ENCODE data around the gene NDUFC2. TPM values are rescaled to one million over a fixed set of nuclear protein-coding genes. Genes with fewer than 3 reads are reported as not detected.

The NDUFC2 gene
- total and polyA plus RNA-seq, 2 of the 8 experiments (the other 6 are each of a cell fraction or from before 2014, with no cell fraction given), result 216 to 356 TPM

DNA sequence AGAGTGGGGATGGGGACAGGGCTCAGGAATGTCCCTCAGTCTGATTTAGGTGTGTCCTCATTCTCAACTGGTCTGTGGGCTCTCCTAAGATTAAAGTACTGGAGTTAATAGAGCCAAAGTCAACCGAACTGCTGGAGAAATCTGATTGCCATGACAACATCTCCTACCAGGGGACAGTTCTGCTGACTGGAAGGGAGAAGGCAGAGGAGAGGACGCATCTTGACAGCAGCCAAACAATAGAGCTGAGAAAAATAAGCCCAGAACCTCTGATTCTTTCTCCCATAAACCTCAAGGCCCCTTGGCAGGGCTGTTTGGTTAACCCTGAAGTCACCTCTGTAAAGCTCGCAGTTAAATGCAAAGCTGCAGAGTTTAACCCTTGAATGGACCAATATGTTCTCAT is 59.4 kb downstream of the NDUFC2 start:
- ChIA-PET CTCF (ENCODE audit: partially characterized antibody) (interaction anchor here (1.0 to 3.3 kb wide), 6 partner anchors 12 to 26 kb away, joined by 3 to 19 read pairs (median 8); no protein-coding TSS in a partner anchor), POLR2A (ENCODE audit: partially characterized antibody) (interaction anchor here (1.0 to 1.9 kb wide), 4 partner anchors 11 to 59 kb away, joined by 3 to 11 read pairs (median 4); no protein-coding TSS in a partner anchor)
- Histone ChIP-seq H4K5ac (ENCODE audit: insufficient read length, low read depth, low read length) (no peak overlapping the region), H3K79me1 (ENCODE audit: low read depth, low read length) (no peaks in the 10 kb centered on the region; the same call in 1 of the 2 replicates), H3K18ac (ENCODE audit: extremely low read depth, low read length) (no peak overlapping the region), H3K23ac (ENCODE audit: insufficient read length) (no peak overlapping the region), H4K20me1 (replicated peaks in 1 of 2; ENCODE audit: control insufficient read depth in 1 of 2, insufficient read depth in 2 of 2, low read length in 2 of 2) (no peaks in the 10 kb centered on the region), H2AK5ac (ENCODE audit: low read depth, low read length) (no peak overlapping the region), H3K79me2 (ENCODE audit: control insufficient read depth in 1 of 2, insufficient read depth in 2 of 2, low read length in 2 of 2) (no peaks in the 10 kb centered on the region), H2BK5ac (ENCODE audit: low read depth, low read length) (no peak overlapping the region), H2BK12ac (ENCODE audit: low read depth, low read length) (no peak overlapping the region), H3K4me2 (ENCODE audit: insufficient read depth in 1 of 2, low read depth in 2 of 2, low read length in 2 of 2) (0 out of 4 replicates have a peak overlapping the region, but pooled peaks of 1 of the 2 experiments have one; percentile 8), H3K9ac (replicated peaks in 1 of 4; ENCODE audit: extremely low read depth in 1 of 4, low read depth in 3 of 4, low read length in 3 of 4) (no peak overlapping the region), H4K91ac (replicated peaks; ENCODE audit: insufficient read length, low read length) (no peak overlapping the region), H2BK15ac (ENCODE audit: low read length) (no peak overlapping the region), H2AFZ (ENCODE audit: low read length) (no peak overlapping the region), H3K4me3 (ENCODE audit: extremely low read depth in 1 of 4, insufficient read depth in 2 of 4, low read depth in 3 of 4, low read length in 4 of 4) (no peak overlapping the region), H3K4me1 (replicated peaks in 1 of 4; ENCODE audit: control insufficient read depth in 3 of 4, insufficient read depth in 4 of 4, low read length in 3 of 4) (peaks cover 0 to 13% (median 8%) of the 10 kb centered on the region in 4 experiments; a peak in 6 of 7 replicates), H3K36me3 (ENCODE audit: control insufficient read depth in 2 of 4, insufficient read depth in 4 of 4, low read length in 3 of 4) (peaks cover 6 to 12% (median 10%) of the 10 kb centered on the region in 4 experiments; a peak in 6 of 8 replicates), H2BK20ac (ENCODE audit: low read length) (no peak overlapping the region), H3K56ac (replicated peaks; ENCODE audit: insufficient read length, low read depth, low read length) (no peak overlapping the region), H3K27ac (ENCODE audit: low read depth, low read length) (no peak overlapping the region), H3K23me2 (ENCODE audit: low read depth, low read length) (peaks cover 9% of the 10 kb centered on the region), H4K8ac (ENCODE audit: extremely low read depth, insufficient read depth, low read length) (no peak overlapping the region), H3K27me3 (replicated peaks in 1 of 4; ENCODE audit: control insufficient read depth in 3 of 4, extremely low read depth in 1 of 4, insufficient read depth in 3 of 4, low read length in 3 of 4) (no peaks in the 10 kb centered on the region), H3K14ac (ENCODE audit: insufficient read length) (no peak overlapping the region), H3K4ac (replicated peaks; ENCODE audit: insufficient read length, low read depth, low read length) (no peak overlapping the region), H3K9me3 (ENCODE audit: insufficient read depth in 2 of 2, low read depth in 1 of 2, low read length in 1 of 2) (no peaks in the 10 kb centered on the region), H2BK120ac (replicated peaks; ENCODE audit: low read depth, low read length) (no peak overlapping the region)
- FAIRE-seq (no peak), DNase-seq (ENCODE audit: low read depth in 1 of 2, low spot score in 2 of 2) (no peak)
- 48% methylated on average over 3 of the region's 3 CpGs; no CpG with 5 or more reads in 1 of the 2 experiments for WGBS, 2 experiments (ENCODE audit: extremely low coverage in 1 of 2, insufficient coverage in 1 of 2, insufficient read length in 1 of 2, insufficient replicate concordance in 2 of 2, low coverage in 1 of 2, low lambda C conversion rate in 2 of 2, missing lambda C conversion rate in 1 of 2)
- TF ChIP-seq POLR2A (IDR thresholded peaks at IDR 0.05; ENCODE audit: control extremely low read depth in 1 of 2, low read depth in 2 of 2, low read length in 2 of 2) (no peak), SUZ12 (IDR thresholded peaks at IDR 0.05; ENCODE audit: low read length) (no peak), JUN (IDR thresholded peaks at IDR 0.05; ENCODE audit: low read depth, low read length) (no peak), SP4 (IDR thresholded peaks at IDR 0.05; ENCODE audit: low read length) (no peak), RAD21 (IDR thresholded peaks at IDR 0.05 in 1 of 2, conservative IDR thresholded peaks at IDR 0.05 in 1 of 2; ENCODE audit: low read depth in 2 of 2, low read length in 2 of 2) (no peak), CHD1 (IDR thresholded peaks at IDR 0.05; ENCODE audit: low read depth, low read length) (no peak), KDM1A (IDR thresholded peaks at IDR 0.05; ENCODE audit: borderline replicate concordance, low read length) (no peak), FOSL1 (IDR thresholded peaks at IDR 0.05; ENCODE audit: insufficient read depth, low read depth, low read length) (no peak), CTBP2 (IDR thresholded peaks at IDR 0.05; ENCODE audit: borderline replicate concordance, insufficient read depth, insufficient read length, low read length) (no peak), POU5F1 (IDR thresholded peaks at IDR 0.05; ENCODE audit: low read depth, low read length) (no peak), NRF1 (IDR thresholded peaks at IDR 0.05; ENCODE audit: low read depth, low read length) (no peak), HDAC2 (IDR thresholded peaks at IDR 0.05; ENCODE audit: borderline replicate concordance in 1 of 2, low read depth in 2 of 2, low read length in 2 of 2) (no peak), KDM4A (IDR thresholded peaks at IDR 0.05; ENCODE audit: low read depth, low read length, severe bottlenecking) (no peak), TAF7 (optimal IDR thresholded peaks at IDR 0.05; ENCODE audit: borderline replicate concordance, low read depth, low read length) (no peak)

All from H1 (cell line).